ENCODE results near the gene NDUFS1. TPM values are rescaled to one million over a fixed set of nuclear protein-coding genes. Genes with fewer than 3 reads are reported as not detected.

NDUFS1 gene
- total and polyA plus RNA-seq, 2 of the 8 experiments (the other 6 are each of a cell fraction or from before 2014, with no cell fraction given) = 42.1 to 97.0 TPM

GRCh38 chr2:206112846-206113547 lies 46.2 kb downstream of the NDUFS1 start (continued):
- TF ChIP-seq NRF1 (IDR thresholded peaks at IDR 0.05; ENCODE audit: low read depth, low read length) (no peak), SAP30 (IDR thresholded peaks at IDR 0.05; ENCODE audit: insufficient read depth, insufficient replicate concordance, low read length) (no peak)
- TF ChIP-seq, protein P1, sequence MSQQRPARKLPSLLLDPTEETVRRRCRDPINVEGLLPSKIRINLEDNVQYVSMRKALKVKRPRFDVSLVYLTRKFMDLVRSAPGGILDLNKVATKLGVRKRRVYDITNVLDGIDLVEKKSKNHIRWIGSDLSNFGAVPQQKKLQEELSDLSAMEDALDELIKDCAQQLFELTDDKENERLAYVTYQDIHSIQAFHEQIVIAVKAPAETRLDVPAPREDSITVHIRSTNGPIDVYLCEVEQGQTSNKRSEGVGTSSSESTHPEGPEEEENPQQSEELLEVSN (IDR thresholded peaks at IDR 0.05) = no peak

Measured in H1 (cell line).